PFSK-1 (cell line): ENCODE measurements around the gene FOXO1.

Source experiments
- FOXP2 ChIP-seq: optimal IDR thresholded peaks from 2 replicates; pipeline ENCODE3; 2011; ENCODE audit warnings: borderline replicate concordance, control low read depth, inconsistent platforms; ENCODE audit not compliant: insufficient read depth; ENCODE audit errors: extremely low read length, extremely low read depth
- POLR2AphosphoS5 ChIP-seq: IDR thresholded peaks from 2 replicates; pipeline ENCODE4 v1.6.1; 2012; ENCODE audit warnings: low read depth, mild to moderate bottlenecking, control low read depth, low read length, moderate library complexity
- REST ChIP-seq, 2 experiments: IDR thresholded peaks; 2 replicates each; pipeline versions ENCODE4 v1.6.1 to v1.8.0; 2011 to 2012; ENCODE audit warnings: low read depth in 2 of 2, low read length in 2 of 2, control low read depth in 1 of 2, inconsistent platforms in 1 of 2, mild to moderate bottlenecking in 1 of 2, moderate library complexity in 1 of 2; ENCODE audit not compliant: insufficient read depth in 1 of 2
- SIN3A ChIP-seq: IDR thresholded peaks from 2 replicates; pipeline ENCODE4 v1.6.1; 2012; ENCODE audit warnings: mild to moderate bottlenecking, low read length, moderate library complexity, borderline replicate concordance; ENCODE audit not compliant: insufficient read depth
- TAF1 ChIP-seq: IDR thresholded peaks from 2 replicates; pipeline ENCODE4 v1.6.1; 2012; ENCODE audit warnings: low read length, control low read depth, borderline replicate concordance; ENCODE audit not compliant: insufficient read depth

FOXO1 gene

DNA sequence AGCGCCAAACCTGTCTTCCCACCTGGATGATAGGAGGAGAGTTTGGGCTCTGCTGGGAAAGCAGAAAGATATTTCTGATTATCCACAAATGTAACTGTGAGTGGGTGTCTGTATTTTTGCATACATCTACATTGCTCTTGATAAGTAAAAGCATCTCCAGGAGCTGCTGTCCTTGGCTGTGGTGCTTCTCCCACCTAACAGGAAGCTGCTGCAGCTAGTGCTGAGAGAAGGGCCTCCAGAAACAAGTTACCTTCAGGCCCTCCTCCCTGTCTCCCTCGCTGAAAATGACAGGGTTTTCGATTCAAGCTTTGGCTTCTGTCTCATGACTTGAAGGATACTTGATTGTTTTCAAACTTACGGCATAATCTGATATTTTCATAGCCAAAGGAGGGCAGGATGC lies 90.1 kb downstream of the FOXO1 start:
- TF ChIP-seq POLR2AphosphoS5 (no peak), REST (IDR thresholded peaks at IDR 0.05; ENCODE audit: insufficient read depth in 1 of 2, low read depth in 2 of 2, low read length in 2 of 2) (no peak), SIN3A (no peak), TAF1 (no peak), FOXP2 (no peak)

DNA sequence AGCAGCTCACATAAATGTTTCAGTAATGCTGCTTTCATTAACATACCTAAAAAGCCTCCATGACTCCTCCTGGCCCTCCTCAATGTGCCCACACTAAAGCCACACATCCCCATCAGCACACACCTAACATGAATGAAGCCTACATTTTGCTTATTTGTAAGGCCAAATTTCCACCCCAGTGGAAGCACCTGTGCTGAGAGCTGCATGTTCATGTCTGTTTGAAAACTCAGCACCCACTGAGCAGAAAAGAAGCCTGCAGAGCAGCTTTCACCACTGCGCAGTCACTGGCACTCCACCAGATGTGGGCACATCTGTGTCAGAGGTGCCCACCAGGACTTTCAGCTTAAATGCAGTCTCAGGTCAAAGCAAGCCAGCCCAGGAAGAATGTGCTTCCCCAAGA lies 93.5 kb downstream of the FOXO1 start:
- TF ChIP-seq SIN3A (no peak), TAF1 (no peak), POLR2AphosphoS5 (no peak), REST (IDR thresholded peaks at IDR 0.05; ENCODE audit: insufficient read depth in 1 of 2, low read depth in 2 of 2, low read length in 2 of 2) (no peak), FOXP2 (no peak)

DNA sequence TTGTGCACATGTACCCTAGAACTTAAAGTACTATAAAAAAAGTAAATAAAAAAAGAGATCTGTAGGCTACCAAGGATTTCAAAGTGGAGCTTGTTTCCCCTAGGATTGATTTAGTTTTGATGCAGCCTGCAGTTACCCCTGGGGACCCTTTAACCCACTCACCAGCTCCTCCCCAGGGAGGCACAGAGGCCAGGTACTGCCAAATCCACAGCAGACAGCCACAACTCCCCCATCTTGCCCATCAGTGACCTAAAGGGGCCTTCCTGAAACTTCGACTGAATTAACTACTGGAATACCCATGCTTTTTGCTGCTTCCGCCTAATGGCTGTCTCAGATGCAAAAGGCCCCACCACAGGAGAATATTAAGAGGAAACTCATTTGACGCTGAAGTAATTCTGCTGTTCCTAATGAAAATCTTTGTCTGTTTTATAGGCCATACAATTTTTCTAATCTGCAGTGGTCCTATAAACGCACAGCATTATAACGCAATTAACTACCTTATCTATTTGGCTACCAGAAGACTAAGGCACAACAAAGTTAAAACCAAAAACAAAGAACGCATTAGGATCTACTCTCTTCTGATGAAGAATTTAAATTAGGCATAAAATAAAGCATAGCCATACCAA lies 95.0 kb downstream of the FOXO1 start:
- TF ChIP-seq SIN3A (no peak), REST (IDR thresholded peaks at IDR 0.05; ENCODE audit: insufficient read depth in 1 of 2, low read depth in 2 of 2, low read length in 2 of 2) (no peak), TAF1 (no peak), POLR2AphosphoS5 (no peak), FOXP2 (no peak)

- no peak for TF ChIP-seq POLR2AphosphoS5
- TF ChIP-seq SIN3A = no peak
- TF ChIP-seq TAF1 = no peak
- no peak for TF ChIP-seq FOXP2
- no peak for TF ChIP-seq REST (IDR thresholded peaks at IDR 0.05; ENCODE audit: insufficient read depth in 1 of 2, low read depth in 2 of 2, low read length in 2 of 2)
These were observed 95.5 kb downstream of the FOXO1 start for GRCh38 chr13:40570930-40571329.

GRCh38 chr13:40569024-40569350 lies 97.5 kb downstream of the FOXO1 start:
- TF ChIP-seq TAF1 (no peak), FOXP2 (no peak), POLR2AphosphoS5 (no peak), REST (IDR thresholded peaks at IDR 0.05; ENCODE audit: insufficient read depth in 1 of 2, low read depth in 2 of 2, low read length in 2 of 2) (no peak), SIN3A (no peak)
